Limb (tissue), 2 donors: ENCODE data around the gene TPCN2.

Experiments
- DNase-seq, 2 donors: peaks; one replicate each; pipeline ENCODE4 v3.0.0-alpha.2; 2016; ENCODE audit errors: extremely low spot score in 2 of 2

Gene TPCN2

DNA sequence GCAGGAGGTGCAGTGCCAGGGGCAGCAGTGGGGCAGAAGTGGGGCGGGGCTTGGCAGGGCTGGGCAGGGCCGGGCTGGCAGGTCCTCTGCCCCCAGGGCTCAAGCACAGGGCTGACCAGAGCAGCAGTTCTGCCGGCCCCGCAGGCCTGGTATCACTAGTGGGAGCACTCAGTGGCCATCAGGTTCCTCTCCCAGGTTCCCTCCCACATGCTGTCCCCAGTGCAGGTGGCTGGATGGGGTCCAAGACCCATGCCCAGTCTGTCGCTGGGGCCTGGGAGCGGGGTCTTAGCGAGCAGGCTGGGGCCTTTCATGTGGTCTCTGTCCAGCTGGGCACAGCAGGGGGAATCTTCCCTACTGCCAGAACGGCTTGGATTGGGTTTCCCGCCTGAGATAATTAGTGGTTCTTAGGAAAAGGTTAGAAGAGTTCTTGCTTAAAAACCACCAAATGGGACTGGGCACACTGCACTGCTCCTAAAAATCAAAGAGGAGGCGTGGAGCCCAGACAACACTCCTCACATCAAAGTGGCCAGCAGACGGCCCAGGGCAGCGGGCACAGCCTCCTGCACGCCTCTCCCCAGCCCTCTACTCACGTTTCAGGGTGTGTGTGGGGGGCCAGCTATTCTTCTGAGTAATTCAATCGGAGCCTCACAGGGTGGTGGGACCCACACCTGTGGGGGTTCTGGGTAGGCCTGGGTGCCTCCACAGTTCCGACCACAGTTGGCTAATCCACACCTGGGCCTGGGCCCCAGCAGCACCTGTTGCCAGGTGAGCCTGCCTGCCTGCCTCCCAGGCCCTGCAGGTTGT lies 45.6 kb downstream of the TPCN2 start:
- DNase-seq, result no peak

- no peak for DNase-seq
Observed at GRCh38 chr11:69094915-69095290, 46.2 kb downstream of the TPCN2 start.

DNA sequence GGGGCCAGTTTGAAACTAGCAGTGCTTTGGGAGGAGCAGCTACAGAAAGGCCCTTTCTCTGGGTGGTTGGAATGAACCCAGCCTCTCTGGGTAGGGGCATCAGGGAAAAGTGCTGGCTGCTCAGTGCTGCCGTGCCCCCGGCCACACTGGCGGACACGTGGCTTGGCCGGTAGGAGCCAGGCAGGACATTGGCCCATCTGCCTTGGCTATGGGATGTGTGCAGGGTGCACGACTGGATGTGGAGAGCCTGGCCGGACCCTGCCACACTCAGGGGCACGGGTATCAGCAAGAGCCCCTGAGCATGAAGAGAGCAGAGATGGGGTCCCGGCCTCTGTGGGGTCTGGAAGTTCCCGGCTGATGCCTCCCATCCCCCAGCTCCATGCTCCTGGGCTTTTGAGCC lies 46.6 kb downstream of the TPCN2 start:
- no peak for DNase-seq

- DNase-seq, result no peak
Observed at GRCh38 chr11:69096473-69096872, 47.7 kb downstream of the TPCN2 start.

DNA sequence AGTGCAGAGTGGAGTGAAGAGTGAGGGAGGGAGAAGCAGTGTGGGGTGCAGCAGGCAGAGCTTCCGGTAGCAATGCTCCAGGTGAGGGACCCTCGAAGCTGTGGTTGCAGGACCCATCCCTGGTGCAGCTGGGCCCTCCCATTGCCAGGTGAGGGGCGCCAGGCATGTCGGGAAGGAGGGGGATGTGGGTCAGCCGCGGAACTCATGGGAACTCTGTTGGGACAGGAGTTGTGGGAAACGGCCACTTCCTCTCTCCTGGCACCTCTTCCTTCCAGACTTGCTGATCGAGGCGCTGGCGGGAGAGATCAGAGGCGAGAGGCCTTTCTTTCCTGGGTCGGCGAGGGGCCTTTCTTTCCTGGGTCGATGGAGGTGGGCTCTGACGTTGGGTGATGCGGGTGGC lies 48.5 kb downstream of the TPCN2 start:
- DNase-seq, result no peak

GRCh38 chr11:69099180-69099579 lies 50.4 kb downstream of the TPCN2 start:
- no peak for DNase-seq

DNA sequence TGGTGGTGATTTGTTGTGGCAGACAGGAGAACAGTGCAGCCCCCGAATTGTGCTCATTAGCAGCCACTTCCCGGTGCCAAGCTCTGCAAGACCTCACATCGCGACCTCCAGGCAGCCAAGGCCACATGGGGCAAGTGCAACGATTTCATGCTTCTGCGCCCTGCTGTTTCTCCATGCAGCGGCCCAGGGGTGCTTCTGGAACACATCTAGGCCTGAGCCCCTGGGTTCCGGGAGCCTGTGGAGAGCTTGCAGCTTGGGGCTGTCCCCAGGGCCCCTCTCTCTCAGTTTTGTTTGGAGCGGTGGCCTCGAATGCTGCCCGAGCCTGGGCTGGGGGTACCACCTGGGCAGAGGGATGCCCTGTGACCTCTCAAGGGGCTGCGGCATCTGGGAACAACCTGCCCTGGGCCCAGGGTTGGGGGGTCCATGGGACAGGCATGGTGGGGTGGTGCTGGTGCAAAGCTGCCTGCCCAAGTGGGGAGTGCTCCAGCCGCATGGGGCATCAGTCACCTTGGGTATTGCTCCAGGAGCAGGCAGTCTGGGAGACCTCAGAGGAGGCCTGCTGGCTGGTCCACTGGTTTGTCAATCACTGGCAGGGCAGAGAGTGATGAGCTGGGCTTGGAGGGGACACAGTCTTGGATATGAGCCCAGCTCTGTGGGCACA lies 51.9 kb downstream of the TPCN2 start:
- no peak for DNase-seq

DNA sequence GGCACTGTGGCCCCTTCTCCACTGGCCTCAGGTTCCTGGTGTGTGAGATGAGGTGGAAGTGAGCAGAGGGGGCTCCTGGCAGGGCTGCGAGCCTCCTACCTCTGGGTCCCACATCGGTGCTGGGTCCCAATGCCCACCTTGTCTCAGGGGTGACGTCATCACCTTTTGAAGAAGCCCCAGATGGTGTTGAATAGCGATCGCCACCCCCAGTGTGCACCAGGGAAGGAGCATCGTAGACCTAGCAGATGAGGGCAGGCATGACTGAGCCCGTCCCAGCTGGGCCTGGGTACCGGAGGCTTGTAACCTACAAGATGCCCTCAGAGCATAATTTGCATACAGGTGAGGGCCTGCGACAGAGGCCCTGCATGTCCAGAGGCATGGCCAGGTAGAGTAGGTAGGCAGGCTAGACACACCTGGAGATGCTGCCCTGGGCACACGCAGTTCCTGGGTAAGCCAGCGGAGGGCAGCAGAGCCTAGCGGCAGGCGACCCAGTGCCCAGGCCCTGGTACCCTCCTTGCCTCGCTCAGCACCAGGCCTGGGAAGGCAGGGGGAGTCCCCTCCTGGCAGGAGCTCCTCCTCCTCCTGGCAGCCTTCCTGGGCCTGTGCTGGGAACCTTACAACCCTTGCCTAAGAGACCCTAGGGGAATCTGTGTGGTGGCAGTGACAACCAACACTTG lies 52.5 kb downstream of the TPCN2 start:
- peak; percentile 63 to 89 for DNase-seq

GRCh38 chr11:69101792-69102695 lies 53.3 kb downstream of the TPCN2 start:
- DNase-seq, result no peak

DNA sequence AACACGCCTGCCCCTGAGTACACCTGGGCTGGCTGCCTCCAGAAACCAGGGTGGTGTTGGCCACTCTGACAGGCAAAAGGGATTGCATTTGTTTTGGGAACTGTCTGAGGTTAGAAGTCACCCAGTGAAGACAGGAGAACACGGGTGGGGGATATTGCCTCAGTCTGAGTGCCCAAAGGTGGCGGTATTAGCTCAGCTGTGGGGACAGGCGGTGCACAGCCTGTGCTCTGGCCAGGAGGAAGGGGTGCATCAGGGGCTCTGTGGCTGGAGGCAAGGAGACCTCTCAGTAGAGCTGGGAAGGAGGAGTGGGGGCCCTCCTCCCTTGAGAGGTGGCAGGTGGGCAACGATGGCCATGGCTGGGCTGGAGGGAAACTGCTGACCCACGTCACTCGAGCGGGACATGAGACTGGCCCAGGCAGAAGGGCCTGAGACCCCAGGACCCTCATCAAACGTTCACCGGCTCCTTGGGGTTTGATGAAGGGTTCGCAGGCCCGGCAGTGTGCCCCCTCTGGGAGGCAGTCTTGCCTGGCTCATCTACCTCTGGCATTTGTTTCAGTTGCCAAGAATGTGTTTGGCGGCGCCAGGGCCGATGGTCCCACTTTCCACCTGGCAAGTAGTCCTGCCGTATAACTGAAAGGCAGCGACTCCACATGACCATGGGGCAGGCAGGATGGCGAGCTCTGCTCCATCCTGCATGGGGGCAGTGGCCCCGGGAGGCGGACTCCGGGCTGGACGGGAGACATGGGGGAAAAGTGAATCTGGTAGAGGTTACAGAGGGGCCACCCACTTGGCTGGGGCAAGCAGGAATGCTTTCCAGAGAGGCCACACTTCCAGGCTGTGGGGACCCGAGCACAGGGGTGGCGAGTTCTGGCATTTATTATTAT lies 54.2 kb downstream of the TPCN2 start:
- no peak for DNase-seq

DNA sequence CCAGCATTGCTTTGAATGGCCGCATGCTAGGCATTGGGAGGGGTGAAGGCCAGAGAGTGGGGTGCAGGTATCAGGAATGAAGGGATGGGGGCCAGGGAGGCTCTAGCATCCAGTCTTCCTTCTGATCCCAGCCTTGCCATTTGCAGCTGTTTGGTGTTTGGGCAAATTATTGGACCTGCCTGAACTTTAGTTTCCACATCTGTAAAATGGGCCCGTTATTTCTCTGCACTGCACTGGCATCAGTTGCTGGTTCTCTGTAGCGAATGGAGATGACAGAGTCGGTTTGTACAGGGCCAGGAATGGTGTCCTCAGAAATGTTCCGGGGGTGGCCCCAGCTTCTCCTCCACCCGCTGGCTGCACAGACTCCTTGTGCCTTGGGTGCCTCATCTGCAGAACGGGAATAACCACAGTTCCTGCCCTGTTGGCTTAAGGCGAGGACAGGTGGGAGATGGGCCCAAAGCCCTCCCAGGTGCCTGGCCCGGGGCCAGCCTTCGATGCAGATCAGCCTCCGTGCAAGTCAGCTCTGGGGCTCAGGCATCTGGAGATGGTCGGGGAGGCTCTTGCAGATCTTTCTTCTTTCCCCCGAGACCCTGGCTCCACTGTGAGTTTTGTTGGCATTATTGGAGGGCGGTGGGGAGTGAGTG lies 55.6 kb downstream of the TPCN2 start:
- no peak for DNase-seq

- no peak for DNase-seq
Observed at GRCh38 chr11:69104856-69105395, 56.2 kb downstream of the TPCN2 start.

- DNase-seq, result no peak
Observed at GRCh38 chr11:69105461-69106030, 56.8 kb downstream of the TPCN2 start.

GRCh38 chr11:69106031-69106811 lies 57.5 kb downstream of the TPCN2 start:
- DNase-seq, result no peak

DNA sequence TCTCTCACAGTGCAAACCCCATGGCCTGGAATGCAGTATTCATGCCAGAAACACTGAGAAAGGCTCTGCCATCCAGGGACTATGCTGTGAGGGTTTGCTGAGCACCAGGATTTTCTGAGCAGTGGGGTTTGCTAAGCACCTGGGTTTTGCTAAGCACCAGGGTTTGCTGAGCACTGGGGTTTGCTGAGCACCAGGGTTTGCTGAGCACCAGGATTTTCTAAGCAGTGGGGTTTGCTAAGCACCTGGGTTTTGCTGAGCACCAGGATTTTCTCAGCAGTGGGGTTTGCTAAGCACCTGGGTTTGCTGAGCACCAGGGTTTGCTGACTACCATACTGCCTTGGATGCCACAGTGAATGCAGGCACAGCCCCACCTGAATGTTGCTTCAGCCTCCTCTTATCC lies 58.7 kb downstream of the TPCN2 start:
- DNase-seq, result no peak

- no peak for DNase-seq
Observed at GRCh38 chr11:69108030-69108429, 59.3 kb downstream of the TPCN2 start.

GRCh38 chr11:69108559-69108958 lies 59.8 kb downstream of the TPCN2 start:
- no peak for DNase-seq

GRCh38 chr11:69109101-69109500 lies 60.4 kb downstream of the TPCN2 start:
- DNase-seq, result no peak

GRCh38 chr11:69110451-69110850 lies 61.7 kb downstream of the TPCN2 start:
- DNase-seq, result no peak
